HG03045 (cell line): ENCODE data around the gene NR1I3.
"Not testable (repeated sequence)": the region's sequence is repeated elsewhere in the genome, so short reads cannot be mapped to it uniquely, and the experiment has no call there.

Experiments used
- ATAC-seq: cut with Tn5 transposase; IDR thresholded peaks from one replicate; pipeline ENCODE4 v1.9.1; 2021; ENCODE audit warnings: mild to moderate bottlenecking, moderate library complexity; ENCODE audit not compliant: unreplicated experiment

NR1I3 gene

DNA sequence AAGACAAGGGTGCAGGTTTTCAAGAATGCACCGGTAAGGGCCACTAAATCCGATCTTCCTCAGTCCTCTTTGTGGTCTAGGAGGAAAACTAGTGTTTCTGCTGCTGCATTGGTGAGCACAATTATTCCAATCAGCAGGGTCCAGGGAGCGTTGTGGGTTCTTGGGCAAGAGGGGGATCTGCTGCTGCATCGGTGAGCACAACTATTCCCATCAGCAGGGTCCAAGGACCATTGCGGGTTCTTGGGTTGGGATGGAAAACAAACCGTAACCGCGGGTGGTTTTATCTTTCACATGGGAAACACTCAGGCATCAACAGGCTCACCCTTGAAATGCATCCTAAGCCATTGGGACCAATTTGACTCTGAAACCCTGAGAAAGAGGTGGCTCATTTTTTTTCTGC lies 13.6 kb upstream of the NR1I3 start:
- no peak for ATAC-seq

DNA sequence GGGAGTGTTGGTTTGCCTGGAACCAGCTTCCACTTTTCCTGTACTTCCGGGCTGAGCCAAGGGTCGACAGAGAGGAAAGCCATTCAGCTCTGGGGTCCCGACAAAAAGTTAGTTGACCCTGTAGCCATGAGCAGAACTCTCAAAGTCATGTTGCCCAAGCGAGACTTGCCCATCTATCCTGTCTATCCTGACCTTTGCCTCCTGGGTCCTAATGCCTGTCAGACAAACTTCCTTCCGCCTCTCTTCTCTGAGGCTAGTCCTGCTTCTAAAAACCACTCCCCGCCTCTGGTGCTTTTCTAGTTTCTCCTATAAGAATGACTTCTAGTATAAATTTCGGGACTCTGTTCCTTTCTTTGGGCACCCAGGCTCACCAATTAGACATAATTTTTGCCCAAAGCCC lies 12.8 kb upstream of the NR1I3 start:
- no peak for ATAC-seq

DNA sequence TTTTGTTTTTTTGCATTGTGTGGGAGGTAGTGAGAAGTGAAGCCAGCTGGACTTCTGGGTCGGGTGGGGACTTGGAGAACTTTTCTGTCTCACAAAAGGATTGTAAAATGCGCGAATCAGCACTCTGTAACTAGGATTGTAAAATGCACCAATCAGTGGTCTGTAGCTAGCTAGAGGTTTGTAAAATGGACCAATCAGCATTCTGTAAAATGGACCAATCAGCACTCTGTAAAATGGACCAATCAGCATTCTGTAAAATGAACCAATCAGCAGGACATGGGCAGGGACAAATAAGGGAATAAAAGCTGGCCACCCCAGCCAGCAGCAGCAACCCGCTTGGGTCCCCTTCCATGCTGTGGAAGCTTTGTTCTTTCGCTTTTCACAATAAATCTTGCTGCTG lies 12.1 kb upstream of the NR1I3 start:
- ATAC-seq = not testable (repeated sequence)

DNA sequence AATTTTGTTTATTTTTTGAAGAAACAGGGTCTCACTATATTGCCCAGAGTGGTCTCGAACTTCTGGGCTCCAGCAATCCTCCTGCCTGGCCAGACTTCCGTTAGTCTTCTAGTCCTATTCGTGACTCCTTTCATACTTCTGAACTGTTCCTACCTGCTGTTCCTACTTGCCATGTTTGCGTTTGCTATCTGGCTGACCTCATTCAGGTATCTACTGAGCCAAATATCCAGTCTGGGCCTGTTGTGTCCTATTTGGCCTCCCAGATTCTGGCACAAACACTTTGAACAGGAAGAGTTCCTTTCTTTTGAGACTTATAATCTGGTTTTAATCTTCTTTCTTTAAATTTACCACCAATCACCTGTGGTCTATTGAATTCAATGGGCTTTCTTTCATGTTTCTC lies 6.9 kb upstream of the NR1I3 start:
- ATAC-seq = no peak

DNA sequence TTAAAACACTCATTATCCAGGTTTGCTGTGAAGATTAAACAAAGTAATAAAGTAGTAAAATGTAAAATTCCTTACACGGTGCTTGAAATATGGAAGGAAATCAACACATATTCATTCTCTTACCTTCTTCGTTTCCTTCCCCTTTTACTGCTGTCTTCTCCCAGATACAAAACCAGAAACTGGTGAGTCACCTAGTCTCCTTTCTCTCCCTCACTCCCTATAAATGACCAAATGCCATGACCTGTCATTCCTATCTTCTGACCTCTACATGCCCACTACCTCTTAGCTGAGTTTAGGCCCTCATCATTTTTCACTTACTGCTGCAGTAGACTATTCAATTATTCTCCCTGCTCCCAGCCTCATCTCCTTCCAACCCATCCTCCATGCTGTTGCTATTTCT lies 4.3 kb upstream of the NR1I3 start:
- ATAC-seq = no peak

DNA sequence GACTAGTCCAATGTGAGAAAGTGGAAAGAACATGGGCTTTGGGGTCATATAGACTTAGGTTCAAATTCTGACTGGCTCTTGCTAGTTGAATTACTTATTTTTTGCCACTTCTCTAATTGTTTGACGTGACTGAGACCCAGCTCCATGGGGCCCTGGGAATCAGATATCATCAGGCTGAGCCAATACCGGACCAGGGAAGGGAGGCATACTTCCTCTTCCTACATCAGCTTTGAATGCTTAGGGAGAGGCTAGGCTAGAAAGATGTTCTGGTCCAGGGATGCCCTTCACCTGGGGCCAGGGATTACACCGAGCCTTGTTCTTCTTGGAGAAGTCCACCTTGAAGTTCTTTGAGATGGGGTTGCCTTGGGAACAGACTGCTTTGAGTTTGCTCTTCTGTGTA lies 3.7 kb upstream of the NR1I3 start:
- ATAC-seq = no peak

DNA sequence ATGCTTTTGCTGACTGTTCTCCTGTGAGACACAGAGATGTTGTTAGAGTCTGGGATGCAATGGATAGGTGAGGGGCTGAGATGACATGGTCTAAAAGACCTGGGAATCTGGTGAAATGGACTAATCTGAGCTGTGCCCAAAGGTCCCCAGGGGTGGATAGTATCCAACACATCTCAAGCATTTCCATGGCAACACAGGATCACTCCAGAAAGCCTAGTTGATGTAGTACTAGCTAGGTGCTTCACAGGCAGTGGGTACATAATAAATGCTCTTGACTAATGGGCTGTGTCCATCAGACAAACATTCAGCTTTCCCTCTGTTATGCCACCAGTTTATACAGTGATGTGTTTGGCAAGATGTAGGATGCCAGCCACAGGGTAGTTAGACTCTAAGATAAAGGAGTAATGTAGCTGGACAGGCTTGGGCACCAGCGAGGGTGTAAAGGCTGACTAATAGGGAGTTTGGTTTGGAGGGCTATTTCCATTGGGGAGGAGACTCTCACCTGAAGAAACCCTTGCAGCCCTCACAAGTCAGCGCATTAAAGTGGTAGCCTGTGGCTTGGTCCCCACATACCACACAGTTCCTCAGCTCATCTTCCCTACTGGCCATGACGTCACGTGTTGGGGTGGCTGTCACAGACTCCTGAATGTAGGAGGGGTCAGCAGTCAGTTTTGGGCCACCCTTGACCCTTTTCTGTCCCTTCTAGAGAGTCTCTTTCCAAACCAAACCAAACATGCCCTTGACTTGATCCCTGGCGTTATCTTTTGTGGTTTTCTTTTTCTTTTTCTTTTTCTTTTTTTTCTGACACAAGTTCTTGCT lies 1.8 kb downstream of the NR1I3 start:
- ATAC-seq = no peak

DNA sequence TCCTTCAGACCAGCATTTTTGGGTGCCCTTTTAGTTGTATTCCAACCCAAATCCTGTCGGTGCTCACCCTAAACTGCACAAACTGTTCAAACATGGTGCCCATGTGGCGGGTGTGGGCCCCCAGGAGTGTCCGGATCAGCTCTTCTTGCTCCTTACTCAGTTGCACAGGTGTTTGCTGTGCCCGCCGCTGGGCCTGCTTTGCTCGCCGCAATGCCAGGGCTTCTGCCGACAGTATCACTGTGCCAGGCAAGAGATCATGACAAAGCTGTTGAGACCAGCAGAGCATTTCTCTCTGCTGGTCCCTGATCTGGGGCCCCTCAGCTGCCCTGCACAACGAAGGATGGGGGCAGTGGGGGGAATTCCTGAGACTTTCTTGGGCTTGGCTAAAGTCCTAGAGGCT lies 4.9 kb downstream of the NR1I3 start:
- no peak for ATAC-seq

DNA sequence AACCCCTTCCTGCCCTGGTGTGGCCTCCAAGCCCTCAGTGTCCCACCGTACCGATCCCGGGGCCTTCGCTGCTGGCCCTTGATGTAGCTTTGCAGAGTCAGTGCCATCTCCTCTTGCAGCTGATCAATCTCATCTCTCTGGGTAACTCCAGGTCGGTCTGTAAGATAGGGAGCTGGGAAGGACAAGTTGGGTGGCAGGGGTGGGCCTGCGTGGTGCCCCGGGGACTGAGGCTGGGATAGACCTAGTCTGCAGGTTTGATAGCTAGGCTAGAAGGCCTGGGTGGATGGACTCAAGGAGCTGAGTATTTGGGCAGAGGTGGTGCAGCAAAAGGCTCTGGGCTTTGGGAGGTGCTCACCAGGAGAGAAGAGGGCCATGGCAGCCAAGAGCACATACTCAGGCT lies 7.2 kb downstream of the NR1I3 start:
- no peak for ATAC-seq

DNA sequence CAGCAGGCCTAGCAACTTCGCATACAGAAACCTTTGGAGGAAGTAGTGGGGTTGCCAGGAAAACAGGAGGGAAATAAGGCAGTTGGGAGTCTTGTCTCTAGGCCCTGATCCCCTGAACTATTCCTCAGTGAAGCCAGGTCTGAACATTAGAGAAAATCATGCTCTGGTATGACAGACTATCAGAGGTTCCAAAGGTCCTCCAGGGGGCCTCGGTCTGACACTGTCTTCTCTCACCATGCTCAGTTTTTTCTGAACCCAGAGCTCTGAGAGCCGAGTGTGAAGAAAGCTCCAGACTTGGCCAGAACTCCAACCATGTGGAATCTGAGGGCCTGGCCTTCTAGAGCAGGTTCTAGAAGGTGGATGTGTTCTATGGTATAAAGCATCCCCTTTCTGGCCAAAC lies 8.1 kb downstream of the NR1I3 start:
- no peak for ATAC-seq

DNA sequence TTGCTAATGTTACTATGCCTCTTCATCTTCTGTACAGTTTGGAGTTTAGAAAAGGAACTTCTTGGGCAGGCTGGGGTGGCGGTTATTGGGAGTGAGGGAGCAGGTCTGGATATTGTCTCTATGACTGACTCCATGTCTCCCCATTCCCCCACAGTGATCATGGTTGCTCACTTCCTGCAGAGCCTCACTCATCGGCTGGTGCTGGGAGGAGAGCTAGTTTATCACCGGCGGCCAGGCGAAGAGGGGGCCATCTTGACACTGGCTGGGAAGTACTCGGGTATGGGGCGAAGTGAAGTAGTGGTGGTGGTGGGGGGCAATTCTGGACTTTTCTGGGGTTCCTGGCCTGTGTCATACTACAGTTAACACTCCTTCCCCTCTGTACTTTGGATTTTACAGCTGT lies 10.0 kb downstream of the NR1I3 start:
- ATAC-seq = no peak

DNA sequence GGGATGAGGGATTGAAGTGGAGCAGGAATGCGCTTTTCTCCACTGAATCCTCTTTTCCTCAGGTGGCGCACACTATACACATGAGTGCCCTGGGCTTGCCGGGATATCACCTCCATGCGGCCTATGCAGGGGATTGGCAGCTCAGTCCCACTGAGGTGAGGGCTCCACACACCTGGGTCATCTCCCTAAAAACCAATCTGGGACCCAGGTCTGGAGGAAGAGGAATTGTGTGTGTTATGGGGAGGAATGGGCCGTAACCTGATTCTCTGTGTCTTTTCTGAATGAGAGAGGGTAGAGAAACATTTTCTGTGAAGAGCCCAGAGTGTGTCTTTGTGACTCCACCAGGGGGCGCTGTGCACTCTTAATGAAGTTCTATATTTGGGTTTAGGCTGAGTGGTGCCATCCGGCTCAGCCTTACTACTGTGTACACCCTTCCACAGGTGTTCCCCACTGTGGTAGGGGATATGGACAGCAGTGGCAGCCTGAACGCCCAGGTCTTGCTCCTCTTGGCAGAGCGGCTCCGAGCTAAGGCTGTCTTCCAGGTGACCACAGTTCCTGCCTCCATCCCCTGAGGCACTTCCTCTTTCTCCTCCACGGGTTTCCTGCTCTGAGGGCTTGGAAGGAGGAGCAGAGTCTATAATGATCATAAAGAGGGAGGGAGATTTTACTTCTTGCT lies 10.7 kb downstream of the NR1I3 start:
- peak; percentile 47 for ATAC-seq

DNA sequence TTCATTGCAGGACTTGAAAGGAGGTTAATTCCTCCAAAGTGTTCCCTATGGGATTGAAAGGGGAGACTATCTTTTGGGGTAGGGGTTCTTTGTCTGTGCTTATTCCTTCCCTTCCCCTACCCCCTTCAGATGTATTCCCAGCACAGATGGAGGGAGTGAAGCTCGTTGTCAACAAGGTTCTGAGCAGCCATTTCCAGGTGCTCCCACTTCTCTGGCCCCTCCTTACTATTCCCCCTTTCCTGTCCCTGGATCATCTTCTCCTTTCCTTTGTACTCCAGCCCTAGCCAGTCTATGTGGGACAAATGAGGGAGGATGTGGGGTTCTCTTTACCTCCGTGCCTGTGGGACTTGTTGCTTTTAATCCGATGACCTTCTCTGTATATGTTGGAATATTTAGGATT lies 11.2 kb downstream of the NR1I3 start:
- no peak for ATAC-seq

DNA sequence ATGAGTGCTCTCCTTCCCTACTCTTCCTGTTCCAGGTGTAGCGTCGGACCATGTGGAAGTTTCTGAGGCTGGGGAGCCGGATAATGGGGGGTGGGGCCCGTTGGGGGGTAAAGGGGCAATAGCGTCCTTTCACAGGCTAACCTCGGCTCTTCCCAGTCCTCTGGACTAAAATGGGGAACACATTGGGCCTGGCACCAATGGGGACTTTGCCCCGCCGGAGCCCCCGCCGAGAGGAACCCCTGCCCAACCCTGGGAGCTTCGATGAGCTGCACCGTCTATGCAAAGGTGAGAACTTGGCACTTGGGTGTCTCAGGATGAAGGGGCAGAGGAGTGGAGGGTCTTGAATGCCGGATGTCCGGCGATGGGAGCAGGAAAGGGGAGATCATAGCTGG lies 11.7 kb downstream of the NR1I3 start:
- no peak for ATAC-seq

DNA sequence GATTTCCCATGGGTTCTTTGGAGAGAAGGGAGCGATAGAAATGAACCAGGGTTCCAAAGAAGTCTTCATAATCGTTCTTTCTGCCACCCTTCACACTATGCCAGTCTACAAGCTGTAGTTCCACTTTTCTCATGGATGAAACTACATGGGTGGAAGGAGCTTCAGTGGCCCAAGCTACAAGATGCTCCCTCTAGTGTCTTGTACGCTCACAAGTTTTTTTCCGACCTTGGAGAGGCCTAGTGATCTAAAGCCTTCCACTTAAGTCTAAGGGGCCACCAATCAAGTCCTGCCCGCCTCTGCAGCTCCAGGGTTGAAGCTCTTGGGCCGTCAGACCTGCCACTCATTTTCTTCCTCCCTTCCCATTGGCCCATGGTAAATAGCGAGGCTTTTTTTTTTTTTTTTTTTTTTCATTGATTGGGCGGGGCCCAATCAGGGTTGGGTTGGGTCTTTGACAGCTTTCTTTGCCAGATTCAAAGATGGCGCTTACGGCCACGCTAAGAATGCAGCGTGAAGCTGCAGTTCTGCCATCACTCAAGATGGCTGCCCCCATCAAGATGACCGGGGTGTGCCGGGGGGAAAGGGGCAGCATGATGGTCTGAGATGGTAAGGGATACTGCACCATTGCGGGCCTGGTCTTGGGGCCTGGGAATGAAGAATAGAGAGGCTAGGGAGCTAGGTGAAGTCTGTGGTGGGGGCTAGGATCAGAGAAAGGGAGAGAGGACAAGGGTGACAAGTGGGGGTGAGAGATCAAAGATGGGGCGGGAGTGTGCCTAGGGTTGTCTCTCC lies 12.3 kb downstream of the NR1I3 start, which contains the start of gene TOMM40L:
Gene TOMM40L (plus strand): TSS at position 527 of the 786 bp plus-strand sequence. CDS start 430 bp downstream, outside the sequence.
- peak; percentile 95 for ATAC-seq

DNA sequence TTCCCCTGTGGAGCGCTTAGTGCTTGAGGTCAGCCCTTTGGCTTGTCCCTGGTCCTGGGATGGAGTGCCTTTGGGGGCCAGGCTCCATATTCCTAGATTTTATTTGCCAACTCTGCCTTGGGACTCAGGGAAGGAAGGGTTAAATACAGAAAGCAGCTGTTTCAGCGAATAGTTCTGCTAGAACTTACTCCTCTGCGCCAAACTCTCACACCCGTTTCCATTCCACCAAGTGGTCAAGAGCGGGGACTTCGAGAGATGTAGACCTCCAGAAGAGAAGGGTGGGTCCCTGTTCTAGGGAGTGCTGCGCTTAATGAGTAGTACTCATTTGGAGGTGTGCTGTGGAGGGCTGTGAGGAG lies 12.8 kb downstream of the NR1I3 start:
- ATAC-seq = no peak

DNA sequence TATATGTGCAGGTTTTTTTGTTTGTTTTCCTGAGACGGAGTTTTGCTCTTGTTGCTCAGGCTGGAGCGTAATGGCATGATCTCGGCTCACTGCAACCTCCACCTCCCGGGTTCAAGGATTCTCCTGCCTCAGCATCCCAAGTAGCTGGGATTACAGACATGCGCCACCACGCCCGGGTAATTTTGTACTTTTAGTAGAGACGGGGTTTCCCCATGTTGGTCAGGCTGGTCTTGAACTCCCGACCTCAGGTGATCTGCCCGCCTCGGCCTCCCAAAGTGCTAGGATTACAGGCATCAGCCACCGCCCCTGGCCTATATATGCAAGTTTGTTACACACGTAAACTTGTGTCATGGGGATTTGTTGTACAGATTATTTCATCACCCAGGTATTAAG lies 13.3 kb downstream of the NR1I3 start:
- ATAC-seq = not testable (repeated sequence)

DNA sequence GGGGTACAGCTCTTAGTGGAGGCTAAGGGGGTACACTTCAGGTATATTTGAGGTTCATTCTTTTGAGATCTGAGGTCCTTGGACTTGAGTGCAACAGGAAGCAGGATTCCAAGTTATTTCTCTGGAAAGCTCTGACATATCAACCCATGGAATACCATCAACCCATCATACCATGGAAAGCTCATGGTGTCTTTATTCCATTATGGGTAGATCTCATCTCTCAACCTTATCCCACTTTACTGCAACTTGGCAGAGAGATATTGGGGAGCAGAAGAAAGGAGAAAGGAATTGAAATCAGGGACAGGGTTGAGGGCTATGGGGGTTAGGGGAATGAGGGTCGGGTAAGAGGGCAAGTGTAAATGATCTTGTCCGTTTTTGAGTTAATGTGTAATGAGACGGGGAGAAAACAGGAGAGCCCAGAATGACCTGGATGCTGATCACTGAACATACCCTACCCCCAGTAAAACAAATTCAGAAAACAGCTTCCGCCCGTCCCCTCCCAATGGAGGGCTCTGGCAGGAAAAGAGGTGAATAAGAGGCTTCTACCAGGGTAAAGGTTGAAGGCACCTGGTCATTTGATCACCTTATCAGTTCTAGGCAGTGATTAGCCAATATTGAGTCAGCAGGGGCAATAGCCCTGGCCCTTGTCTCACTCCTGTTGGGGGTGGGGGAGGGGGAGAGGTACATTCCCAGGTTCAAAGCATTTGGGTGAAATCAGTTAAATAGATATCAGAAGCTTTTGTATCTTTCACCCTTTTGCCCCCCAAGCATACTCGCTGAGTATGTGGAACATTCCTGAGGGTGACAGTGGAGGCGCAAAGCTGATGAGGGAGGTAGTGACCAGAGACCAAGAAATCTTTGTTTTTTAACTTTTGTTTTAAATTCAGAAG lies 14.0 kb downstream of the NR1I3 start:
- no peak for ATAC-seq

DNA sequence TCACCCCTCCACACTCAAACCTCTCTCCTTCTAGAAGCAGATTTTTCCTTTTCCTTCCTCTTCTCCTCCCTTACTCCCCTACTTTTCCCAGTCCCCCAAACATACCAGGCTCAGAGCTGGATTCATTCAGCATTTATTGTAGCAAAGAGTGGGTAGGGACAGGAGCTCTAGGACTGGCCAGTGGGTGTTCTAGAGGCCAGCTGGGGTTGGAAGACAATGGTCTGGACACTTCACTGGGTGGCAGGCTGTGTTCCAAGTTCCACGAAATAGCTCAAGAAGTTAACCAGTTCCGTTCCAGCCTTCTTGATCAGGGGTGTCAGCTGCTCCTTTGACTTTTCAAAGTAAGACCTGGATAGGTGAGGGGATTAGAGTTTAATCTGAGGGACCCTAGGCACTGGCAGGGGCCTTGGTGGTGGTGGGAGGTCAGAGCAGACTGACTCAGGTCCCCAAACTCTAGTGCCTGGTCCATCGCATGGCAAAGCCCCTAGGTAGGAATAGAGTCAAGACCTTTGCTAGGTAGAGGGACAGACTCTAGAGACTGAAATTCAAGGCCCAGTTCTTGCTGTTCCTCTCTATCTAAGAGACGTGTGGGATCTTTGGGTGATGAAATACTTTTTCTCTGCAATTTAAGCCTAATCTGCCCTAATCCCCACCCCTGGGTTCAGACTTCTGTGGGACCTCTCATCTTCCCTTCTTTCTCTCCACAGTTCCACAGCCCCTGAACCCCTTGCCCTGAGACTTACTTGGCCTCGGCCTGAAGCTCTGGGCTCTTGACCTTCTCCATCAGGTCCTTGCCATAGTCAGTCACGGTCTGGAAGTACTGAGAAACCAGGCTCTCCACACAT lies 15.6 kb downstream of the NR1I3 start:
- no peak for ATAC-seq

DNA sequence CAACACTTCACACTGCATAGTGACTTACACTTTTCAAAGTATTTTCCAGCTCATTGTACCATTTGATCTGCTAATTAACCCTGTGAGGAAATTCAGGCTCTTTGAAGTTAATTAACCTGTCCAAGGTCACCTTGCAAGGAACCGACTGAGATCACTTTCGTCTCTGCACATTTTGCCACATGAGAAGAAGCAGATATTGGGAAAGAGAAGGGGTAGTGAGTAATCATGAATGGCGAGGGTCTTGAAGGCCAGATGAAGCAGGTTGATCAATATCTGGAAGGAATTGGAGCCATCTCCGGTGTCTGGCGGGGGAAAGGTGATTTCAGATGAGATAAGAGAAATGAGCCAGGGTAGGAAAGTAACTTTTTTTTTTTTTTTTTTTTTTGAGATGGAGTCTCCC lies 18.0 kb downstream of the NR1I3 start:
- ATAC-seq = no peak
